Pancreas (tissue), 10 donors: ENCODE data around the gene EDNRB. TPM values are rescaled to one million over a fixed set of nuclear protein-coding genes. Genes with fewer than 3 reads are reported as not detected.
"Not testable (repeated sequence)": the region's sequence is repeated elsewhere in the genome, so short reads cannot be mapped to it uniquely, and the experiment has no call there.

Source experiments
- ATAC-seq, 4 donors: fragments of 200-7000 bp; cut with Tn5 transposase; one replicate each; pipeline versions ENCODE4 v1.8.0 to v1.9.1; 2020; ENCODE audit warnings: mild to moderate bottlenecking in 4 of 4, moderate library complexity in 4 of 4
- DNase-seq, 6 donors: peaks; one replicate each; pipeline ENCODE4 v3.0.0-alpha.2; 2020
- FAIRE-seq: peaks from 2 replicates; lab custom pipeline; 2012; peaks lifted over from hg19 to GRCh38; lab: Jason Lieb, UNC
- H3K27ac ChIP-seq, 4 donors: fragments of 200-600 bp; sonication (generic); 1 replicate in 3 of 4; 2 replicates in 1 of 4; pipeline versions ENCODE4 v1.5.0 to v1.8.0; 2020
- H3K27me3 ChIP-seq, 4 donors: fragments of 200-600 bp; one replicate each; pipeline ENCODE4 v1.8.0; 2021
- H3K36me3 ChIP-seq, 3 donors: fragments of 200-600 bp; sonication (generic) in 1 of 3; one replicate each; pipeline versions ENCODE4 v1.5.0 to v1.8.0; 2020 to 2021
- H3K4me1 ChIP-seq, 3 donors: fragments of 200-600 bp; one replicate each; pipeline ENCODE4 v1.8.0; 2021
- H3K4me3 ChIP-seq, 4 donors: fragments of 200-600 bp; sonication (generic) in 2 of 4; one replicate each; pipeline versions ENCODE4 v1.5.0 to v1.8.0; 2020 to 2021
- H3K9me3 ChIP-seq, 4 donors: fragments of 200-600 bp; one replicate each; pipeline ENCODE4 v1.8.0; 2021
- WGBS, 2 donors: extraction: QIAGEN DNeasy Blood & Tissue Kit; methylation state at CpG; one replicate each; pipeline ENCODE4 v1.1.7; 2013; 5-methylcytosine and 5-hydroxymethylcytosine counted together
- intact Hi-C, 3 donors: fragments of 100-400 bp; cut with DNase I; formaldehyde crosslinking; loops; one replicate each; pipeline versions ENCODE4 v1.11.1 to v1.14.2; 2022
- polyA plus RNA-seq, 2 donors: library from polyadenylated mRNA; stranded (reverse); fragments of 200-250 nt; gene quantifications; one replicate each; pipeline ENCODE4 v1.2.3, GENCODE V29; 2013
- total RNA-seq, 6 donors: library from RNA; stranded (reverse); fragmentation: NEBNext Ultra II Directional in 4 of 6; extraction: Animal tissue kit (Norgen Biotek cat#: 25700) in 4 of 6; gene quantifications; one replicate each; pipeline versions ENCODE4 v1.2.1 to v1.2.4, GENCODE V29; 2021 to 2023
- TF ChIP-seq, protein P1 (sequence below), 4 donors: fragments of 200-600 bp; sonication (generic) in 3 of 4; IDR thresholded peaks; one replicate each; pipeline versions ENCODE4 v1.5.0 to v1.8.0; 2021; ENCODE audit warnings: antibody characterized with exemption in 4 of 4
- donor health status: healthy with polysubstance abuse.
- donor health status: DM: no; HTN: no; CAD: no; lungs with moderate emphysema.
- donor health status: DM: no; HTN: no; CAD: no.
- donor health status: control.
- donor health status: control.
- donor health status: Bipolar disorder and iron deficiency.
- donor health status: DM: yes; HTN: yes; CAD: no.
- donor health status: DM: no; HTN: no; CAD: no.
- donor health status: DM: no; HTN: no; CAD: no.
- donor health status: DM: yes; HTN: yes; CAD: no.

Gene EDNRB
- total RNA-seq (10 to 100 TPM in 1 of 6 donors, 1 to 10 TPM in 5; 2.0 to 12.2 (median 6.0) TPM), polyA plus RNA-seq (1 to 10 TPM; 2.0 to 6.4 TPM)

- peak in 3 of 4 donors; percentile 61 to 76 (median 71) for ATAC-seq
- intact Hi-C loops = no loop called here
- TF ChIP-seq, protein P1, sequence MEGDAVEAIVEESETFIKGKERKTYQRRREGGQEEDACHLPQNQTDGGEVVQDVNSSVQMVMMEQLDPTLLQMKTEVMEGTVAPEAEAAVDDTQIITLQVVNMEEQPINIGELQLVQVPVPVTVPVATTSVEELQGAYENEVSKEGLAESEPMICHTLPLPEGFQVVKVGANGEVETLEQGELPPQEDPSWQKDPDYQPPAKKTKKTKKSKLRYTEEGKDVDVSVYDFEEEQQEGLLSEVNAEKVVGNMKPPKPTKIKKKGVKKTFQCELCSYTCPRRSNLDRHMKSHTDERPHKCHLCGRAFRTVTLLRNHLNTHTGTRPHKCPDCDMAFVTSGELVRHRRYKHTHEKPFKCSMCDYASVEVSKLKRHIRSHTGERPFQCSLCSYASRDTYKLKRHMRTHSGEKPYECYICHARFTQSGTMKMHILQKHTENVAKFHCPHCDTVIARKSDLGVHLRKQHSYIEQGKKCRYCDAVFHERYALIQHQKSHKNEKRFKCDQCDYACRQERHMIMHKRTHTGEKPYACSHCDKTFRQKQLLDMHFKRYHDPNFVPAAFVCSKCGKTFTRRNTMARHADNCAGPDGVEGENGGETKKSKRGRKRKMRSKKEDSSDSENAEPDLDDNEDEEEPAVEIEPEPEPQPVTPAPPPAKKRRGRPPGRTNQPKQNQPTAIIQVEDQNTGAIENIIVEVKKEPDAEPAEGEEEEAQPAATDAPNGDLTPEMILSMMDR (IDR thresholded peaks at IDR 0.05) = no peak
- Histone ChIP-seq H3K4me3 (peak within 1 kb of the TSS; percentile 18 to 51 (median 32)), H3K27ac (no peak within 1 kb of the TSS), H3K9me3 (no peaks in the 10 kb centered on the region), H3K36me3 (no peaks in the 10 kb centered on the region), H3K27me3 (peaks cover 0 to 5% (median 0%) of the 10 kb centered on the region in 4 donors), H3K4me1 (peaks cover 0 to 3% (median 0%) of the 10 kb centered on the region in 3 donors)
- DNase-seq = peak in 3 of 6 donors; percentile 19 to 63 (median 61)
- no peak for FAIRE-seq
- 3% methylated on average over 60 of the region's 60 CpGs for WGBS, 2 donors
Observed at GRCh38 chr13:77918391-77919245, at the start of gene EDNRB. Gene EDNRB (minus strand): TSS chr13:77918831. CDS start chr13:77918573, 258 bp downstream.

GRCh38 chr13:77966671-77967070 is 48.0 kb upstream of the EDNRB start:
- Histone ChIP-seq H3K36me3 (no peaks in the 10 kb centered on the region), H3K4me1 (no peaks in the 10 kb centered on the region), H3K27me3 (no peaks in the 10 kb centered on the region), H3K27ac (no peak overlapping the region), H3K9me3 (no peaks in the 10 kb centered on the region), H3K4me3 (no peak overlapping the region)
- TF ChIP-seq, protein P1 (IDR thresholded peaks at IDR 0.05) = no peak
- no peak for FAIRE-seq
- DNase-seq = no peak
- intact Hi-C loops = no loop called here
- whole genome bisulfite sequencing, 2 donors = 63 to 66% methylated on average over 2 of the region's 2 CpGs
- no peak for ATAC-seq

- 23 to 38% methylated on average over 1 of the region's 1 CpG for WGBS, 2 donors
- FAIRE-seq = no peak
- DNase-seq = no peak
- no peaks in the 10 kb centered on the region for H3K36me3 ChIP-seq
- H3K4me3 ChIP-seq = no peak overlapping the region
- no peaks in the 10 kb centered on the region for H3K9me3 ChIP-seq
- TF ChIP-seq, protein P1 (IDR thresholded peaks at IDR 0.05) = no peak
- no peaks in the 10 kb centered on the region for H3K4me1 ChIP-seq
- H3K27ac ChIP-seq = no peak overlapping the region
- no peaks in the 10 kb centered on the region for H3K27me3 ChIP-seq
- intact Hi-C loops = no loop called here
- no peak for ATAC-seq
Observed at GRCh38 chr13:77952737-77953136, 34.1 kb upstream of the EDNRB start.

GRCh38 chr13:77952276-77952675 is 33.6 kb upstream of the EDNRB start:
- DNase-seq = no peak
- no peak overlapping the region for H3K27ac ChIP-seq
- H3K36me3 ChIP-seq = no peaks in the 10 kb centered on the region
- no peak for ATAC-seq
- no peaks in the 10 kb centered on the region for H3K27me3 ChIP-seq
- no peaks in the 10 kb centered on the region for H3K4me1 ChIP-seq
- no peak overlapping the region for H3K4me3 ChIP-seq
- intact Hi-C loops = no loop called here
- TF ChIP-seq, protein P1 (IDR thresholded peaks at IDR 0.05) = no peak
- H3K9me3 ChIP-seq = no peaks in the 10 kb centered on the region
- FAIRE-seq = no peak

GRCh38 chr13:77946522-77946921 is 27.9 kb upstream of the EDNRB start:
- ATAC-seq = no peak
- H3K4me3 ChIP-seq = no peak overlapping the region
- TF ChIP-seq, protein P1 (IDR thresholded peaks at IDR 0.05) = no peak
- no peak for FAIRE-seq
- H3K4me1 ChIP-seq = no peaks in the 10 kb centered on the region
- no peak for DNase-seq
- no peaks in the 10 kb centered on the region for H3K9me3 ChIP-seq
- H3K27me3 ChIP-seq = no peaks in the 10 kb centered on the region
- WGBS, 2 donors = 15 to 29% methylated on average over 1 of the region's 1 CpG
- no peaks in the 10 kb centered on the region for H3K36me3 ChIP-seq
- no peak overlapping the region for H3K27ac ChIP-seq
- intact Hi-C loops = no loop called here

DNA sequence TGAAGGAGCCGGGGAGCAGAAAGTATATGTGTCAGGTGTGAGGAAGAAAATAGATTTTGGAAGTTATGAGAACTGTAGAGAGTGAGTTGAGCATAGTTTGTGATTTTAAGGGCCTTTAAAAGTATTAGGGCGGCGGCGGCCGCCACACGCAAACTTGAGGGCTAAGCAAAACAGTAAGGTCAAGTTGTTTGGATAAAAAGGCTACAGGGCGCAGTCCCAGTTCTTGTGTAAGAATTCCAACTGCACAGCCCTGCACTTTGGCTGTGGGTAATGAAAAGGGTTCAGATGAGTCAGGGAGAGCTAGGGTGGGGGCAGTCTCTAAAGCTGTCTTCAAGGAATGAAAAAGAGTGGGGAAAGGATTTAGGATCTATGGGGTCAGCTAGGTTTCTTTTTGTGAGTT is 16.4 kb upstream of the EDNRB start:
- WGBS, 2 donors = 82 to 84% methylated on average over 7 of the region's 7 CpGs
- H3K4me3 ChIP-seq, H3K27ac ChIP-seq, H3K4me1 ChIP-seq, DNase-seq, H3K9me3 ChIP-seq, FAIRE-seq, H3K27me3 ChIP-seq, ATAC-seq, H3K36me3 ChIP-seq, intact Hi-C loops: not testable (repeated sequence)
